ENCODE results near the gene RANBP10.
A peak's percentile ranks its signal among the peaks of the same experiment; 100 is the strongest.

The RANBP10 gene

GRCh38 chr16:67736858-67737257, 69.5 kb downstream of the RANBP10 start:
- DNase-seq, result no peak

DNA sequence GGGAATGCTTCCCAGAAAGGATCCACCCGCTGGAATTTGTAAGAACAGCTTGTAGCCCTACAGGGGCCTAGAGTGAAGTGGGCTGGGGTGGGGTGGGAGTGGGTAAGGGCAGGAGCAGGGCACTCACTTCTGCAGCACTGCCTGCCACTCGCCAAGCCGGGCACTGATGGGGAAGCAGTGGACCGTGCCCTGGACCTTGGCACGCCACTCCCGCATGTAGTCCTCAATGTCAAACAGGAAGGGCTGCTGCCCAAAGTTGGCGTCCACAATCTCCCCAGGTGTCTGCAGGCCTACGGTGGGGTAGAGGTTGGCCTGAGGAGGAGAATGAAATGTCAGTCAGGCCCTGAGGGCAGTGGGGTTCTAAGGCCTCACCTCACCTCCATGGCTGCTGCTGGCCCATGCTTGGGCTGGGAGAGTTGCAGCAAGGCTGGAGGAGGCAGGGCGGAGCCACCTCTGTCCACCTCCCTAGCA, 71.6 kb downstream of the RANBP10 start:
- DNase-seq, result no peak

DNA sequence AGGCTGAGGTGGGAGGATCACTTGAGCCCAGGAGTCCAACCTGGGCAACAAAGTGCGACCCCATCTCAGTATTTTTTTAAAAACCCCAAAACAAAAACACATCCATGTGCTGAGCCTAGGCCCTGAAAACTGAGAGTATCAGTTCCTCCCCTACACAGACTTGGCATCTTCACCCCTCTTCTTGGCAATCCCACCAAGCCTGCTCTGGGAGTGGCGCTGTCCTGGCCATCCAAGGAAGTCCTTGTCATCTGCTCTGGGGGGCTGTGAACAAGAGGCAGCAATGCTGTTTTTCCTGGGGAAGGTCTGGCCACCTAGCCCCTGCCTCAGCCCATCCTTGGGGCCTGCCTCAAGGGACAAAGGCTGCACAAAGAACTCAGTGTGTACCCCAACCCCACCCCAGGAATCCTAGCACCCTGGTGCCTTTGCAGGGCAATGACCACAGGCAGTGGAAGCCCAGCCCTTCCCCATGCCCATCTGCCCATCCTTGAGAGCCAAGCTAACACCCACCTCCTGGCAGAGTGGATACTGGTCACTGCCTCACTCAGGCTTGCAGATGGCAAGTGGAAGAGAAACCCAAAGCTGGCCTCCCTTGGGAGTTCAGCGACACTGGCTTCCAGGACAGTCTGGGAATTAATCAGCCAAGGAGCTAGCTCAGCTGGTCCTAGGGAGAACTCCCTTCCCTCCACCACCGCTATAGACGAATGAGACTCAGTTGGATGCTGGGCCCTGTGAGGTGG, 72.5 kb downstream of the RANBP10 start:
- DNase-seq, result no peak

- DNase-seq, result no peak
Observed at GRCh38 chr16:67731753-67732095, 74.6 kb downstream of the RANBP10 start.

- DNase-seq, result no peak
Observed at GRCh38 chr16:67731071-67731752, 75.1 kb downstream of the RANBP10 start.

DNA sequence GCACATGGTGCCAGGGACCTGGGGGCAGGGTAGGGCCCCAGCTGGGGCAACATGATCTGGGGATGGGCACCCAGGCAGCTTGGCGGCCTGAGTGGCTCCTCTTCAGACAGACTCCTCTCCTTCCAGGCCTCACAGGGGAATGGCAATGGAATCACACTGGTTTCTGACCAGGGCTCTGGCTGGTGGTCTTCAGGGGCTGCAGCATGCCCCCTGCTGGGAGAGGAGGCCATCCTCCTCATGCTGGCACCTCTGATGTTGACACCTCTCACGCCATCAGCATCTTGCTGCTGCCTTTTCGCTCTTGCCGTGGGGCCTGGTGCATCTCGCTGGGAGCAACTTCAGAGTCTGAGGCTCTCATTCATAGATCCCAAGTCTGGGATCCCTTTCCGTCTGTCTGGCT, 76.0 kb downstream of the RANBP10 start:
- no peak for DNase-seq

- DNase-seq, result no peak
Observed at GRCh38 chr16:67729636-67730248, 76.6 kb downstream of the RANBP10 start.

DNA sequence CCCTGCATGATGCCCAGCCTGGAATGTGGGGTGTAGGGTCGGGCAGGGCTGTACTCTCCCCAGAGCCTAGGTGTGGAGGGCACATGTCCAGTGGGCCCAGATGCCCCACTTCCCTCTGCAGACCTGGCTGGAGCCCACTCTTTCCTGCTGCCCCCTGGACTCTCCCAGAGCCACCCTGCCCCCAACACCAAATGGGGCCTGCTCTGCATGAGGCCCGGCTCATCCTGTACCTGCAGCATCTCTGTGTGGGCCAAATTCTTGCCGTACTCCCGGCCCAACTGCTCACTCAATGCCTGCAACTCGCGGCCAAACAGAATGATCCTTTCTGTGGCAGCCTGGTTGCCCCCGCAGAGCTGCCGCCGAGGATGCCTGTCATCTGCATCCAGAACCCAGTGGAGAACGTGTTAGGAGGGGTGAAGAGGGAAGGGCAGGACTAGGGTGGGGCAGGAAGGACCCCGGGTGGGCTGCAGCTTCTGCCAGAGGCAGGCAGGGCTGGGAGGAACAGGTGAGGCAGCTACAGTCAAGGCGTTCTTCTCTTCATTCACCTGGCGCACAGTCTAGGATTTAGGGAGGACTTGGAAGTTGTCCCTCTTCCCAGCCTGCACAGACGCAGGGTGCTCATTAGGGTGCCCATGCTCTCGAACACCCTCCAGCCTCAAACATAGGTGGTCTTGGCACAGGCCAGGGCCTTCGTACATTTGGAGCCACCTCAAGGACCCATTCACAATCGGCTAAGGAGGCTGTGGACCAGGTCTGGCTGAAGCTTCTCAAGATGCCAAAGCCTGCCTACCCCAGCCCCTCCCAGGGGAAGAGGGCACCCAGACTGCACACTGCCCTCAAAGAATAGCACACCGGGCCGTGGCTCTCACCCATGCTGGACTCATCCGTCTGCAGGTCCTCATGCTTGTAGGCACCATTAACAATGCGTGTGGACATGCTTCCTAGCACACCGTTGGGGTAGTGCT, 78.6 kb downstream of the RANBP10 start:
- no peak for DNase-seq

- no peak for DNase-seq
Observed at GRCh38 chr16:67726106-67727034, 80.0 kb downstream of the RANBP10 start.

DNA sequence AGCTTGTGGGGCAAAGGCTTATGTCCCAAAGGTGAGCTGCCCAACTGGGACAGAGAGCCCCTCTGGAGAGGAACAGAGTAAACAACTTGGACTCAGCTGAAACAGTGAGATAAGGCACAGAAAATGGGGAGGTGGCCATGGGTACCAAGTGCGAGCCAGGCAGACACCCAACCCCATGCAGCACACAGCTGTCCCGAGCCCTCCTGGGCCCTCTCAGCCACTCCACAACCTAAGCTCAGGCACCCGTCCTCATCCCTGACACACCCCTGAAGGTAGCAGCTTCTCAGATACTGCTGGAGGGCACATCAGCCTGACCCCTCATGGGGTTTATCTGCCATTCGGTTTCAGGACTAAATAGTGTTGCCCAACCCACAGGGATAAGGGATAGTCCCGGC, 82.5 kb downstream of the RANBP10 start:
- DNase-seq, result no peak

DNA sequence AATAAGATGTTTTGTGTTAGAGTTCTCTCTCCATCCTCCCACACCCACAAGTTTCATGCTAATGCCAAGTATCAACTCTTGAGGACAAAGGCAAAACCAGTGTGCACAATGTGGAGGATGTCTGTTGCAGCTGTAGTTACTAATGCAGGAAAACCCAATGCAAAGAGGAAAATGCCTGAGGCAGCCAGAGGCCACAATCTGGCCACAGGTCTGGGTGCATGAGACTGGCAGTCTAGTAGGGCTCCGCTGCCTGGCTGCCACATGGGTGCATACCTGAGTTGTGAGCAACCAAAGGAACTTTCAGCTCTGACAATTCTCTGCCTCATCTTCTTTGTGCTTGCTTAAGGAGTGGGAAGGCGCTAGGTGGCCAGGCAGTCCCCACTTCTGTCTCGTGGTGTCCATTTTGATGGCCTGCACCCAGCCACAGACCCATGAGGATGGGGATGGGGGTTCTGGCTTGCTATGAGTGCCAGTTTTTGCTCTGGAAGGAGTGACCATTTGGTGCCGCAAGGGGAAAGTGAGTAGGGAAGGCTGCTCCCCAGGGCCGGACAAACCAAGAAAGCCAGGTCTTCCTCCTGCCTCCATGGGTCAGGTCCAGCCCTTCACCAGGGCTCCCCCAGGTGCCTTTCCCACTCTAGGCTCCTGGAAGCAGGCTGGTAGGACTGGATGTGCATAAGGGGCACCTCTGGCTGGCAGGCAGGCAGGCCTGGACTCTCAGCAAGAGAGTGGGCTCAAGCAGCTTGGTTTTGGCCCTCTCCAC, 83.0 kb downstream of the RANBP10 start:
- no peak for DNase-seq

DNA sequence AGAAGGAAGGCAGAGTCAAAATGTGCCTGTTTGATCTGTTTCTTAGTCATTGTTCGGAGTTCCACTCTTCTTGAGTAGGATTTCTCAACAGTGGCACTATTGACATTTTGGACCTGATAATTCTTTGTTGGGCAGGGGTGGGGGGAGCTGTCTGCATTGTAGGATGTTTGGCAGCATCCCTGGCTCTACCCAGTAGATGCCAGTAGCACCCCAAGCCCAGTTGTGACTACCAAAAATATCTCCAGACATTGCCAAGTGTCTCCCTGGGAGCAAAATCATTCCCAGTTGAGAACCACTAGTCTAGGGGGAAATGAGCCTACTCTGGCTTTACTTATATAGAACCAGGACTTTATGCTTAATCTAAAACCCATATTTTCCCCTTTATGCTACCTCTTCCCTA, 86.1 kb downstream of the RANBP10 start:
- no peak for DNase-seq

DNA sequence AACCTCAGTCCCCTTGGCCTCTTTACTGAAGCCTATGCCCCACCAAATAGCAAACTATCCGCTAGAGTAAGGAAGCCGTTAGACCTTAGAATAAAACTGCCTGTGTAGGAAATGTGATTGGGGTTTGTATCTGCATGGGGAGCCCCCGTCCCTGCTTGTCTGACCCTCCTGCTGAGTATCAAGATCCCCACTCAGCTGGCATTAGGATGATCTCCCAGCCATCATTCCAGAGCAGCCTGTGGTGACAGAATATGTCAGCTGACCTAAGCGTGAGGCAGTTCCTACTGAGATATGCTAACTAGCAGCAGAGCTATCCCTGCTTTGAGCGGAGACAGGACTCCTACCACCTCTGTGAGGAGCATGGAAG, 86.6 kb downstream of the RANBP10 start:
- peak; percentile 4 for DNase-seq

GRCh38 chr16:67719048-67719777, 87.1 kb downstream of the RANBP10 start, which contains the start of gene GFOD2:
Gene GFOD2 (minus strand): TSS chr16:67719316. CDS start chr16:67685715, 33,601 bp downstream.
- DNase-seq, result peak; percentile 94

- no peak for DNase-seq
Observed at GRCh38 chr16:67718668-67719047, 87.7 kb downstream of the RANBP10 start.

GRCh38 chr16:67716097-67716496, 90.3 kb downstream of the RANBP10 start:
- no peak for DNase-seq

- no peak for DNase-seq
Observed at GRCh38 chr16:67714522-67714921, 91.8 kb downstream of the RANBP10 start.

GRCh38 chr16:67713647-67714273, 92.6 kb downstream of the RANBP10 start:
- DNase-seq, result no peak

DNA sequence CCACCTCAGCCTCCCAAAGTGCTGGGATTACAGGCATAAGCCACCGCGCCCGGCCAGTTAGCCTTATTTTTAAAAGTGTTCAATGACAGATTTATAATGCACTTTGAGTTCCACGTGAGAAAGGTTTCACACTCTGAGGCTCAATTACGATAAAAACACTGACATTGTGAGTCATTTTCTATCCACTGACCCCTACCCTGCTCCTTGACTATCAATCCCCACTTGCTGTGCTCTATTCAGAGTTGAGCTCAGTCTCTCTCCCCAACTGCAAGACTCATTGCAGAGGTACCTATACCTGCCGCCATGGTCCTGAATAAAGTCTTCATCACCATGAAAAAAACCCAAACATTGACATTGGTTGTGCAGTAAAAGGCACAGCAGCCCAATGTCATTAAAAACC, 95.8 kb downstream of the RANBP10 start:
- DNase-seq, result no peak

DNA sequence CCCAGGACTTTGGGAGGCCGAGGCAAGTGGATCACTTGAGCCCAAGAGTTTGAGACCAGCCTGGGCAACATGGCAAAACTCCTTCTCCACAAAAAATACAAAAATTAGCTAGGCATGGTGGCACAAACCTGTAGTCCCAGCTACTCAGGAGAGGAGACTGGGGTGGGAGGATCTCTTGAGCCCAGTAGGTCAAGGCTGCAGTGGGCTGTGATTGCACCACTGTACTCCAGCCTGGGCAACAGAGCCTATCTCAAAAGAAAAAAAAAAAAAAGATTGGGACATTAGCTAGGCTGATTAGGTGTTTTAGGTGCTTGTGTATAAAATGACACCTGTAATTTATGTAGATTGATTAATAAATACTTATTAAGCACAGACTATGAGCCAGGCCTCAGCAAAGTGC, 97.3 kb downstream of the RANBP10 start:
- no peak for DNase-seq

All from CD4-positive, alpha-beta T cell treated with Interferon gamma for 1 hour (primary cell).